Ovary (tissue), 9 donors: ENCODE data around the gene NDUFA6. TPM values are rescaled to one million over a fixed set of nuclear protein-coding genes. Genes with fewer than 3 reads are reported as not detected.

Experiments used
- DNase-seq, 5 donors: peaks; one replicate each; pipeline ENCODE4 v3.0.0-alpha.2; 2019 to 2020
- H3K27ac ChIP-seq, 2 donors: fragments of 200-600 bp; one replicate each; pipeline versions ENCODE4 v1.5.1 to v1.8.0; 2019 to 2022
- H3K27me3 ChIP-seq: fragments of 200-600 bp; one replicate; pipeline ENCODE4 v1.8.0; 2022
- H3K36me3 ChIP-seq: fragments of 200-600 bp; sonication (generic); one replicate; pipeline ENCODE4 v1.5.1; 2019
- H3K4me1 ChIP-seq: one replicate; pipeline ENCODE4 v1.8.1; 2013; ENCODE audit warnings: mild to moderate bottlenecking, moderate library complexity; ENCODE audit not compliant: insufficient read depth
- H3K4me3 ChIP-seq: fragments of 200-600 bp; sonication (generic); one replicate; pipeline ENCODE4 v1.5.1; 2017
- H3K9me3 ChIP-seq, 2 donors: fragments of 200-600 bp in 1 of 2; sonication (generic) in 1 of 2; one replicate each; pipeline versions ENCODE4 v1.5.1 to v1.8.1; 2013 to 2019; ENCODE audit warnings: mild to moderate bottlenecking in 1 of 2, moderate library complexity in 1 of 2
- EP300 ChIP-seq: sonication (generic); formaldehyde crosslinking; IDR thresholded peaks from one replicate; pipeline ENCODE4 v1.6.1; 2017; ENCODE audit warnings: antibody characterized with exemption
- POLR2A ChIP-seq: fragments of 450-650 bp; IDR thresholded peaks from one replicate; pipeline ENCODE4 v1.6.1; 2017; ENCODE audit warnings: antibody characterized with exemption, mild to moderate bottlenecking, moderate library complexity
- WGBS, 3 donors: extraction: QIAGEN DNeasy Blood & Tissue Kit in 1 of 3; methylation state at CpG; one replicate each; pipeline versions ENCODE4 v1.1.5 to v1.1.7; 2013 to 2017; 5-methylcytosine and 5-hydroxymethylcytosine counted together
- intact Hi-C, 4 donors: fragments of 100-400 bp; cut with DNase I; formaldehyde crosslinking; loops; one replicate each; pipeline versions ENCODE4 v1.11.0 to v1.15.1; 2022 to 2023
- polyA plus RNA-seq, 2 donors: library from polyadenylated mRNA; stranded (reverse); fragments of 200-250 nt in 1 of 2; fragments of 350-450 nt in 1 of 2; fragmentation: Illumina TruSeq in 1 of 2; extraction: RNeasy Lipid Tissue Mini Kit (QIAGEN cat#74804) in 1 of 2; gene quantifications; one replicate each; pipeline ENCODE4 v1.2.3, GENCODE V29; 2013 to 2014
- total RNA-seq, 7 donors: library from RNA; depleted of rRNA in 2 of 7; stranded (reverse); fragments of >200 nt in 2 of 7; fragmentation: NEBNext Ultra II Directional in 3 of 7; extraction: Animal tissue kit (Norgen Biotek cat#: 25700) in 3 of 7; gene quantifications; one replicate each; pipeline versions ENCODE4 v1.1.0 to v1.2.4, GENCODE V29; 2016 to 2023
- TF ChIP-seq, protein P1 (sequence below), 3 donors: fragments of 450-650 bp in 2 of 3; fragments of 200-600 bp in 1 of 3; IDR thresholded peaks; one replicate each; pipeline versions ENCODE4 v1.5.1 to v1.8.0; 2016 to 2022; ENCODE audit warnings: antibody characterized with exemption in 3 of 3, mild to moderate bottlenecking in 1 of 3
- donor health status: DM: no; HTN: no; CAD: no; lungs with moderate emphysema.
- donor health status: DM: no; HTN: no; CAD: no.
- donor health status: Bipolar disorder and iron deficiency.
- donor health status: DM: yes; HTN: yes; CAD: no.
- donor health status: DM: no; HTN: no; CAD: no.
- donor health status: DM: yes; HTN: yes; CAD: no.

Gene NDUFA6
- total and polyA plus RNA-seq, 9 donors, result 28.3 to 82.8 (median 47.6) TPM

GRCh38 chr22:42068291-42068690 is 22.3 kb downstream of the NDUFA6 start:
- H3K27ac ChIP-seq, result no peak overlapping the region
- intact Hi-C loops, result no loop called here
- H3K4me1 ChIP-seq, result no peaks in the 10 kb centered on the region
- no peak overlapping the region for H3K4me3 ChIP-seq
- H3K36me3 ChIP-seq, result no peaks in the 10 kb centered on the region
- no peaks in the 10 kb centered on the region for H3K27me3 ChIP-seq
- 94 to 96% (median 95%) methylated on average over 4 of the region's 4 CpGs for WGBS, 3 donors
- H3K9me3 ChIP-seq, result no peaks in the 10 kb centered on the region
- no peak for TF ChIP-seq POLR2A
- no peak for TF ChIP-seq EP300
- TF ChIP-seq, protein P1, sequence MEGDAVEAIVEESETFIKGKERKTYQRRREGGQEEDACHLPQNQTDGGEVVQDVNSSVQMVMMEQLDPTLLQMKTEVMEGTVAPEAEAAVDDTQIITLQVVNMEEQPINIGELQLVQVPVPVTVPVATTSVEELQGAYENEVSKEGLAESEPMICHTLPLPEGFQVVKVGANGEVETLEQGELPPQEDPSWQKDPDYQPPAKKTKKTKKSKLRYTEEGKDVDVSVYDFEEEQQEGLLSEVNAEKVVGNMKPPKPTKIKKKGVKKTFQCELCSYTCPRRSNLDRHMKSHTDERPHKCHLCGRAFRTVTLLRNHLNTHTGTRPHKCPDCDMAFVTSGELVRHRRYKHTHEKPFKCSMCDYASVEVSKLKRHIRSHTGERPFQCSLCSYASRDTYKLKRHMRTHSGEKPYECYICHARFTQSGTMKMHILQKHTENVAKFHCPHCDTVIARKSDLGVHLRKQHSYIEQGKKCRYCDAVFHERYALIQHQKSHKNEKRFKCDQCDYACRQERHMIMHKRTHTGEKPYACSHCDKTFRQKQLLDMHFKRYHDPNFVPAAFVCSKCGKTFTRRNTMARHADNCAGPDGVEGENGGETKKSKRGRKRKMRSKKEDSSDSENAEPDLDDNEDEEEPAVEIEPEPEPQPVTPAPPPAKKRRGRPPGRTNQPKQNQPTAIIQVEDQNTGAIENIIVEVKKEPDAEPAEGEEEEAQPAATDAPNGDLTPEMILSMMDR (IDR thresholded peaks at IDR 0.05), result no peak
- peak in 1 of 5 donors; percentile 13 for DNase-seq

- Histone ChIP-seq H3K4me1 (no peaks in the 10 kb centered on the region), H3K36me3 (no peaks in the 10 kb centered on the region), H3K27ac (no peak overlapping the region), H3K9me3 (no peaks in the 10 kb centered on the region), H3K27me3 (no peaks in the 10 kb centered on the region), H3K4me3 (no peak overlapping the region)
- peak in 1 of 5 donors; percentile 15 for DNase-seq
- intact Hi-C loops, result no loop called here
- 86 to 92% (median 90%) methylated on average over 14 of the region's 14 CpGs for WGBS, 3 donors
- TF ChIP-seq EP300 (no peak), POLR2A (no peak)
- TF ChIP-seq, protein P1 (IDR thresholded peaks at IDR 0.05), result no peak
These were observed 22.8 kb downstream of the NDUFA6 start for GRCh38 chr22:42067671-42068251.

DNA sequence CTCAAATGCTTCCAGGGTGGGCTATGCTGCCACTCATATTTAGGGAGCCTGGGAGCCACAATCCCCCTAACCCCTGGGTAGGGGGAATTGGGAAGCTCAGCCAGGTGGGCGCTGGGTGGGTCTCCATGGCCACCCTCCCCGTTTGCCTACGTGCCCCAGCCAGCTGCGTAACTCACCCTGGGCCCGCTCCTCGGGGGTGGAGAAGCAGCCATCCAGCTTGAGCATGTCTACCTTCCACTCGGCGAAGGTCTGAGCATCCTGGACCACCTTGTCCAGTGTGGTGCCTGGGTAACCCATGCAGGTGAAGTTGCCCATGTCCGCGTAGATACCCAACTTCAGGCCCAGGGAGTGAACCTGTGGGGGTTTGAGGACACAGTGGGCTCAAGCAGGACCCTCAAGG is 23.6 kb downstream of the NDUFA6 start:
- H3K27me3 ChIP-seq, result no peaks in the 10 kb centered on the region
- H3K36me3 ChIP-seq, result no peaks in the 10 kb centered on the region
- intact Hi-C loops, result no loop called here
- no peaks in the 10 kb centered on the region for H3K4me1 ChIP-seq
- peak in 1 of 5 donors; percentile 14 for DNase-seq
- TF ChIP-seq, protein P1 (IDR thresholded peaks at IDR 0.05), result no peak
- TF ChIP-seq POLR2A, result no peak
- no peak for TF ChIP-seq EP300
- no peaks in the 10 kb centered on the region for H3K9me3 ChIP-seq
- H3K27ac ChIP-seq, result no peak overlapping the region
- WGBS, 3 donors, result 88 to 94% (median 92%) methylated on average over 10 of the region's 10 CpGs
- no peak overlapping the region for H3K4me3 ChIP-seq

DNA sequence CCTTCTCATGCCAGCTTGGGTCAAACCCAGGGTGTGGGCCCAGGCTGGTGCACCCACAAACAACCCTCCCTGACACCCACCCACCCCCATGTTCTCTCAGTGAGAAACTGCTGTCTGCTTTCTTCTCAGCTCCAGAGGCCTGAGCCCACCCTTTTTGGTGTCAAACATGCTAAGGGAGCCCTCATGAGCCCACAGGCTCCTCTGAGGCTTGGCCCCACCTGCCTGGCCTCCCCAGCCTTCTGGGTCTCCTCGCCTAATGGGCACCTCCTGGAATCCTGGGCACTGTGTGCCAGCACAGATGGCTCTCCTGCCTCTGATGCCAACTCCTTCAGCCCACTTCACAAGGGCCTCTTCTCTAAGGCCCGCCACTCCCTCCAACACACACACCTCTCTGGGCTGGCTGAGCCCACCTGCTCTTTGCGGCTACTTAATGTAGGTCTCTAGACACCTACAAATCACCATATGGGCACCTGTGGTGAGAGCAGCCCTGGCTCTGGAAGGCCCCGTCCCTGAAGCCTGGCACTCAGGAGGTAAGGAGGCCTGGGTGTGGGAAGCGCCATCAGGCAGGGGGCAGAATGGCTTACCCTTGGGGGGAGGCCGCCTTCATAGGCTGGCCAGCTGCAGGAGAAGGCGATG is 24.3 kb downstream of the NDUFA6 start:
- peak in 1 of 5 donors; percentile 10 for DNase-seq
- 93 to 96% (median 94%) methylated on average over 7 of the region's 7 CpGs for WGBS, 3 donors

More for the DNA sequence above, 24.3 kb downstream of the NDUFA6 start:
- intact Hi-C loops, result no loop called here
- Histone ChIP-seq H3K27ac (no peak overlapping the region), H3K4me1 (no peaks in the 10 kb centered on the region), H3K9me3 (no peaks in the 10 kb centered on the region), H3K4me3 (no peak overlapping the region), H3K36me3 (no peaks in the 10 kb centered on the region), H3K27me3 (no peaks in the 10 kb centered on the region)
- TF ChIP-seq, protein P1 (IDR thresholded peaks at IDR 0.05), result no peak
- TF ChIP-seq POLR2A (no peak), EP300 (no peak)
